ENCODE results near the gene MED7. TPM values are rescaled to one million over a fixed set of nuclear protein-coding genes. Genes with fewer than 3 reads are reported as not detected.

The MED7 gene, protein sequence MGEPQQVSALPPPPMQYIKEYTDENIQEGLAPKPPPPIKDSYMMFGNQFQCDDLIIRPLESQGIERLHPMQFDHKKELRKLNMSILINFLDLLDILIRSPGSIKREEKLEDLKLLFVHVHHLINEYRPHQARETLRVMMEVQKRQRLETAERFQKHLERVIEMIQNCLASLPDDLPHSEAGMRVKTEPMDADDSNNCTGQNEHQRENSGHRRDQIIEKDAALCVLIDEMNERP
- 8.3 and 9.5 TPM in 2 replicates for total RNA-seq (2021; fragmentation: NEBNext Ultra II Directional; extraction: Animal tissue kit (Norgen Biotek cat#: 25700))
- polyA plus RNA-seq (2011; rRNA removed), result 3.3 and 6.9 TPM in 2 replicates
- polyA plus RNA-seq (2011; cell fraction: cytosol; rRNA removed), result 8.8 TPM
- 2.8 TPM for polyA plus RNA-seq (2011; cell fraction: nucleus; rRNA removed)
- polyA plus RNA-seq (2012, experiment 1 of 2), result 8.0 to 13.5 TPM (median 8.8 TPM) in 4 replicates
- polyA plus RNA-seq (2012, experiment 2 of 2), result 3.8 TPM
- polyA plus RNA-seq (2013, experiment 1 of 2), result 11.1 TPM
- polyA plus RNA-seq (2013, experiment 2 of 2), result 11.5 TPM
- polyA minus RNA-seq (2011; rRNA and poly(A)+ RNA removed), result 4.6 and 6.1 TPM in 2 replicates
- polyA minus RNA-seq (2011; cell fraction: cytosol; rRNA and poly(A)+ RNA removed), result 3.1 TPM
- polyA minus RNA-seq (2011; cell fraction: nucleus; rRNA and poly(A)+ RNA removed), result 8.7 TPM
- long read RNA-seq, experiment 1, partial matches to known transcripts, result 6 of 9 reads
- long read RNA-seq, experiment 1, other reads (novel, unspliced or antisense), result 0 of 9 reads
- long read RNA-seq, experiment 2, transcript MED7-201 (2 exons, 2,402 nt), result major isoform, 20 of 21 reads
- long read RNA-seq, experiment 2, partial matches to known transcripts, result 0 of 21 reads
- long read RNA-seq, experiment 2, other reads (novel, unspliced or antisense), result 0 of 21 reads

DNA sequence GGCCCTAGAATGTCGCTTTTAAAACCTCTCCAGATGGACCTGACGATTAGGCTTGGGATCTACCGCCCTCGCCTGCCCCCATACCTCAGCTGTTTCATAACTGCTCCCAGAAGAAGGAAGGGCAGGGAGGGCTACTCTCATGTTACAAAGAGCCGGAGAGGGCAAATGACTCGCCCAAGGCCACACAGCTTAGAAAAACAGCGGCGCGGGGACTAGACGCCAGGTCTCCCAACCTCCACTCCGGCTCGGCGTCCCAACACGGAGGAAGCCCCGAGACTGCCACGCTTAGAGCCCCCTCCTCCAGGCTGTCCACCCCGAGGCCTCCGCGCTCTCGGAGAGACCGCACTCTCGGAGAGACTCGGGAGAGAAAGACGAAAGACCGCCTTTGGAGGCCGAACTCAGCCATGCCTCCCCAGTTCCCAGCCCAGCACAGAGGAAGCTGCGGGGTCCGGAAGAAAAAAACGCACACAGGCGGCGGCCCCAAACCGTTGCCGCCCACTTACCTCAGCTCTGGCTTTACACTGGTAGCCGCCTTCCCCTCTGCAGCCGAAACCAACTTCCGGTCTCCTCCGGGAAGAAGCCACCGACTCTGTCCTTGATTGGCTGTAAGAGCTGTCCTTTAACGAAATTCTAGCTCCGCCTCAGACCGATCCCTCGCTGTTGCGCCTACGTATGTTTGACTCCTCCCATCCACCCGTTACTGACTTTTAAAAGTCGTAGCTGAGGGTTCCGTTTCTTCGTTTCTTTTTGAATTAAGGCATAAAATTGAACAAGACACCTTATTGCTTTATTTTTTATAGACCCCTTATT lies at the start of gene MED7:
Gene MED7, minus strand, starts transcription at position 549 of the 810 bp plus-strand sequence. CDS start 3,434 bp downstream, outside the sequence.
- peak within 1 kb of the TSS; percentile 20 for H3K56ac ChIP-seq (replicated peaks; ENCODE audit: insufficient read length, low read depth, low read length)
- H2BK15ac ChIP-seq (ENCODE audit: low read length), result no peak within 1 kb of the TSS
- no peak within 1 kb of the TSS for H2AK5ac ChIP-seq (ENCODE audit: low read depth, low read length)
- no peaks in the 10 kb centered on the region for H3K4me1 ChIP-seq (replicated peaks in 1 of 4; ENCODE audit: control insufficient read depth in 3 of 4, insufficient read depth in 4 of 4, low read length in 3 of 4)
- H3K14ac ChIP-seq (ENCODE audit: insufficient read length), result no peak within 1 kb of the TSS
- peaks cover 0 to 1% of the 10 kb centered on the region in 2 experiments for H4K20me1 ChIP-seq (replicated peaks in 1 of 2; ENCODE audit: control insufficient read depth in 1 of 2, insufficient read depth in 2 of 2, low read length in 2 of 2)
- H3K79me2 ChIP-seq (ENCODE audit: control insufficient read depth in 1 of 2, insufficient read depth in 2 of 2, low read length in 2 of 2), result peaks cover 0 to 27% of the 10 kb centered on the region in 2 experiments; a peak in 2 of 4 replicates
- no peak within 1 kb of the TSS for H3K23ac ChIP-seq (ENCODE audit: insufficient read length)
- H3K9me3 ChIP-seq (ENCODE audit: insufficient read depth in 2 of 2, low read depth in 1 of 2, low read length in 1 of 2), result no peaks in the 10 kb centered on the region
- peak within 1 kb of the TSS; percentile 69 for H4K5ac ChIP-seq (ENCODE audit: insufficient read length, low read depth, low read length)
- no peaks in the 10 kb centered on the region for H3K27me3 ChIP-seq (replicated peaks in 1 of 4; ENCODE audit: control insufficient read depth in 3 of 4, extremely low read depth in 1 of 4, insufficient read depth in 3 of 4, low read length in 3 of 4)
- H3K27ac ChIP-seq (ENCODE audit: low read depth, low read length), result peak within 1 kb of the TSS; percentile 82
- FAIRE-seq (peak; percentile 97), DNase-seq (ENCODE audit: low read depth in 1 of 2, low spot score in 2 of 2) (peak; percentile 84 to 88)
- H2BK12ac ChIP-seq (ENCODE audit: low read depth, low read length), result no peak within 1 kb of the TSS; the same call in 1 of the 2 replicates
- H2BK120ac ChIP-seq (replicated peaks; ENCODE audit: low read depth, low read length), result no peak within 1 kb of the TSS
- H4K8ac ChIP-seq (ENCODE audit: extremely low read depth, insufficient read depth, low read length), result peak within 1 kb of the TSS; percentile 94; the same call in 1 of the 2 replicates
- no peak within 1 kb of the TSS for H3K4ac ChIP-seq (replicated peaks; ENCODE audit: insufficient read length, low read depth, low read length)
- H3K4me3 ChIP-seq (ENCODE audit: extremely low read depth in 1 of 4, insufficient read depth in 2 of 4, low read depth in 3 of 4, low read length in 4 of 4), result peak within 1 kb of the TSS; percentile 91 to 97 (median 92)
- peak within 1 kb of the TSS; percentile 34 for H4K91ac ChIP-seq (replicated peaks; ENCODE audit: insufficient read length, low read length)
- H3K36me3 ChIP-seq (ENCODE audit: control insufficient read depth in 2 of 4, insufficient read depth in 4 of 4, low read length in 3 of 4), result peaks cover 0 to 14% (median 2%) of the 10 kb centered on the region in 4 experiments; a peak in 3 of 8 replicates
- H3K79me1 ChIP-seq (ENCODE audit: low read depth, low read length), result peaks cover 6% of the 10 kb centered on the region; the same call in 1 of the 2 replicates
- peak within 1 kb of the TSS; percentile 83; the same call in 1 of the 2 replicates for H2BK5ac ChIP-seq (ENCODE audit: low read depth, low read length)
- 1% methylated on average over 43 of the region's 48 CpGs; no CpG with 5 or more reads in 1 of the 2 experiments for WGBS, 2 experiments (ENCODE audit: extremely low coverage in 1 of 2, insufficient coverage in 1 of 2, insufficient read length in 1 of 2, insufficient replicate concordance in 2 of 2, low coverage in 1 of 2, low lambda C conversion rate in 2 of 2, missing lambda C conversion rate in 1 of 2)
- POLR2A ChIA-PET (ENCODE audit: partially characterized antibody), result interaction anchor here (0.6 to 1.4 kb wide), 7 partner anchors 10 to 344 kb away, joined by 3 to 9 read pairs (median 3); no protein-coding TSS in a partner anchor
- H2AFZ ChIP-seq (ENCODE audit: low read length), result peak within 1 kb of the TSS; percentile 61
- 0 out of 2 replicates have a peak, but pooled peaks cover 3% of the 10 kb centered on the region for H3K23me2 ChIP-seq (ENCODE audit: low read depth, low read length)
- H2BK20ac ChIP-seq (ENCODE audit: low read length), result no peak within 1 kb of the TSS
- CTCF ChIA-PET (ENCODE audit: partially characterized antibody), result interaction anchor here (0.5 to 2.7 kb wide), 6 partner anchors 7 to 634 kb away, joined by 3 to 15 read pairs (median 4); no protein-coding TSS in a partner anchor
- peak within 1 kb of the TSS; percentile 98 for H3K18ac ChIP-seq (ENCODE audit: extremely low read depth, low read length)
- H3K9ac ChIP-seq (replicated peaks in 1 of 4; ENCODE audit: extremely low read depth in 1 of 4, low read depth in 3 of 4, low read length in 3 of 4), result peak within 1 kb of the TSS; percentile 64 to 90 (median 88)
- H3K4me2 ChIP-seq (ENCODE audit: insufficient read depth in 1 of 2, low read depth in 2 of 2, low read length in 2 of 2), result peak within 1 kb of the TSS; percentile 57 to 65
- TF ChIP-seq KDM5A (IDR thresholded peaks at IDR 0.05; ENCODE audit: low read length), result no peak
- peak; percentile 88 for TF ChIP-seq TAF1 (IDR thresholded peaks at IDR 0.05; ENCODE audit: low read depth, low read length)
- no peak for TF ChIP-seq MAFK (IDR thresholded peaks at IDR 0.05; ENCODE audit: low read depth, low read length)
- peak; percentile 67 for TF ChIP-seq SP2 (IDR thresholded peaks at IDR 0.05; ENCODE audit: low read length)
- TF ChIP-seq CBX8 (IDR thresholded peaks at IDR 0.05; ENCODE audit: borderline replicate concordance, low read depth, low read length), result no peak
- TF ChIP-seq FOSL1 (IDR thresholded peaks at IDR 0.05; ENCODE audit: insufficient read depth, low read depth, low read length), result no peak
- no peak for TF ChIP-seq NRF1 (IDR thresholded peaks at IDR 0.05; ENCODE audit: low read depth, low read length)
- TF ChIP-seq YY1 (IDR thresholded peaks at IDR 0.05; ENCODE audit: low read depth, low read length), result 0 out of 2 replicates have a peak, but pooled peaks have one; percentile 14
